Endodermal cell (in vitro differentiated cells): Measurements from ENCODE around the gene CREG1. TPM values are rescaled to one million over a fixed set of nuclear protein-coding genes. Genes with fewer than 3 reads are reported as not detected.

Experiments
- DNase-seq: peaks from one replicate; pipeline ENCODE4 v3.0.0-alpha.2; 2017
- H3K27ac ChIP-seq: 2 replicates; pipeline ENCODE4 v1.5.1; 2013; ENCODE audit warnings: mild to moderate bottlenecking, low read depth, low read length, moderate library complexity
- H3K27me3 ChIP-seq: 2 replicates; pipeline ENCODE4 v1.6.1; 2013; ENCODE audit warnings: mild to moderate bottlenecking, low read length, moderate library complexity; ENCODE audit not compliant: insufficient read depth, control insufficient read depth, poor library complexity, severe bottlenecking
- H3K36me3 ChIP-seq: 2 replicates; pipeline ENCODE4 v1.7.0; 2013; ENCODE audit warnings: mild to moderate bottlenecking, low read length, moderate library complexity; ENCODE audit not compliant: control insufficient read depth, insufficient read depth
- H3K4me1 ChIP-seq: one replicate; pipeline ENCODE4 v1.7.0; 2013; ENCODE audit warnings: low read length; ENCODE audit not compliant: control insufficient read depth, insufficient read depth
- H3K4me3 ChIP-seq: 2 replicates; pipeline ENCODE4 v1.5.1; 2013; ENCODE audit warnings: mild to moderate bottlenecking, low read length, moderate library complexity
- H3K9ac ChIP-seq: 2 replicates; pipeline ENCODE4 v1.6.1; 2013; ENCODE audit warnings: mild to moderate bottlenecking, low read length, moderate library complexity; ENCODE audit not compliant: poor library complexity, severe bottlenecking; ENCODE audit errors: extremely low read depth
- H3K9me3 ChIP-seq: 2 replicates; pipeline ENCODE4 v1.6.1; 2013; ENCODE audit warnings: mild to moderate bottlenecking, low read length, moderate library complexity; ENCODE audit not compliant: control insufficient read depth
- H3K27ac Mint-ChIP-seq: 2 replicates; pipeline ENCODE4 v1.8.0; 2020; ENCODE audit warnings: mixed read lengths
- H3K27me3 Mint-ChIP-seq: 2 replicates; pipeline ENCODE4 v1.8.0; 2021; ENCODE audit warnings: mild to moderate bottlenecking, mixed read lengths; ENCODE audit not compliant: insufficient read depth
- H3K36me3 Mint-ChIP-seq: 2 replicates; pipeline ENCODE4 v1.8.0; 2020; ENCODE audit warnings: low read depth, mixed read lengths
- H3K4me1 Mint-ChIP-seq: 2 replicates; pipeline ENCODE4 v1.8.0; 2020; ENCODE audit warnings: mixed read lengths
- H3K4me3 Mint-ChIP-seq: 2 replicates; pipeline ENCODE4 v1.8.0; 2020; ENCODE audit warnings: mild to moderate bottlenecking, moderate library complexity, mixed read lengths
- H3K9me3 Mint-ChIP-seq: 2 replicates; pipeline ENCODE4 v1.8.0; 2020; ENCODE audit warnings: mild to moderate bottlenecking, mixed read lengths
- whole genome bisulfite sequencing, 2 experiments: methylation state at CpG; one replicate each; pipeline versions ENCODE4 v1.1.5 to v1.1.7; 2013; ENCODE audit warnings: missing lambda C conversion rate in 2 of 2, mixed read lengths in 1 of 2; ENCODE audit not compliant: insufficient coverage in 1 of 2, insufficient read length in 1 of 2; 5-methylcytosine and 5-hydroxymethylcytosine counted together
- total RNA-seq, 2 donors: library from RNA; stranded (reverse); fragmentation: NEBNext Ultra II Directional in 1 of 2; extraction: Animal tissue kit (Norgen Biotek cat#: 25700) in 1 of 2; gene quantifications; 2 replicates in 1 of 2; 3 replicates in 1 of 2; pipeline ENCODE4 v1.2.1, GENCODE V29; 2021
- TF ChIP-seq, protein P1 (sequence below): fragments of 200-600 bp; sonication (generic); conservative IDR thresholded peaks from 2 replicates; pipeline ENCODE4 v1.5.0; 2021; ENCODE audit warnings: antibody characterized with exemption, mild to moderate bottlenecking

The CREG1 gene
- total RNA-seq, 2 donors from 2014 or later, result 19.0 to 19.7 TPM

GRCh38 chr1:167492481-167492910, 61.1 kb downstream of the CREG1 start:
- no peak overlapping the region for H3K9ac ChIP-seq
- peaks cover 23% of the 10 kb centered on the region for H3K4me1 Mint-ChIP-seq
- H3K27ac Mint-ChIP-seq, result peak overlapping the region; percentile 53
- no peaks in the 10 kb centered on the region for H3K36me3 Mint-ChIP-seq
- no peaks in the 10 kb centered on the region for H3K27me3 ChIP-seq
- peak; percentile 63 for DNase-seq
- H3K27ac ChIP-seq, result peak overlapping the region; percentile 52
- H3K4me1 ChIP-seq, result peaks cover 5% of the 10 kb centered on the region
- WGBS, 2 experiments, result 44% methylated on average over 5 of the region's 5 CpGs; no CpG with 5 or more reads in 1 of the 2 experiments
- H3K27me3 Mint-ChIP-seq, result peaks cover 8% of the 10 kb centered on the region
- H3K36me3 ChIP-seq, result no peaks in the 10 kb centered on the region
- no peak overlapping the region for H3K4me3 ChIP-seq
- H3K9me3 Mint-ChIP-seq, result no peaks in the 10 kb centered on the region
- H3K9me3 ChIP-seq, result no peaks in the 10 kb centered on the region
- TF ChIP-seq, protein P1, sequence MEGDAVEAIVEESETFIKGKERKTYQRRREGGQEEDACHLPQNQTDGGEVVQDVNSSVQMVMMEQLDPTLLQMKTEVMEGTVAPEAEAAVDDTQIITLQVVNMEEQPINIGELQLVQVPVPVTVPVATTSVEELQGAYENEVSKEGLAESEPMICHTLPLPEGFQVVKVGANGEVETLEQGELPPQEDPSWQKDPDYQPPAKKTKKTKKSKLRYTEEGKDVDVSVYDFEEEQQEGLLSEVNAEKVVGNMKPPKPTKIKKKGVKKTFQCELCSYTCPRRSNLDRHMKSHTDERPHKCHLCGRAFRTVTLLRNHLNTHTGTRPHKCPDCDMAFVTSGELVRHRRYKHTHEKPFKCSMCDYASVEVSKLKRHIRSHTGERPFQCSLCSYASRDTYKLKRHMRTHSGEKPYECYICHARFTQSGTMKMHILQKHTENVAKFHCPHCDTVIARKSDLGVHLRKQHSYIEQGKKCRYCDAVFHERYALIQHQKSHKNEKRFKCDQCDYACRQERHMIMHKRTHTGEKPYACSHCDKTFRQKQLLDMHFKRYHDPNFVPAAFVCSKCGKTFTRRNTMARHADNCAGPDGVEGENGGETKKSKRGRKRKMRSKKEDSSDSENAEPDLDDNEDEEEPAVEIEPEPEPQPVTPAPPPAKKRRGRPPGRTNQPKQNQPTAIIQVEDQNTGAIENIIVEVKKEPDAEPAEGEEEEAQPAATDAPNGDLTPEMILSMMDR, result no peak
- no peak overlapping the region for H3K4me3 Mint-ChIP-seq

DNA sequence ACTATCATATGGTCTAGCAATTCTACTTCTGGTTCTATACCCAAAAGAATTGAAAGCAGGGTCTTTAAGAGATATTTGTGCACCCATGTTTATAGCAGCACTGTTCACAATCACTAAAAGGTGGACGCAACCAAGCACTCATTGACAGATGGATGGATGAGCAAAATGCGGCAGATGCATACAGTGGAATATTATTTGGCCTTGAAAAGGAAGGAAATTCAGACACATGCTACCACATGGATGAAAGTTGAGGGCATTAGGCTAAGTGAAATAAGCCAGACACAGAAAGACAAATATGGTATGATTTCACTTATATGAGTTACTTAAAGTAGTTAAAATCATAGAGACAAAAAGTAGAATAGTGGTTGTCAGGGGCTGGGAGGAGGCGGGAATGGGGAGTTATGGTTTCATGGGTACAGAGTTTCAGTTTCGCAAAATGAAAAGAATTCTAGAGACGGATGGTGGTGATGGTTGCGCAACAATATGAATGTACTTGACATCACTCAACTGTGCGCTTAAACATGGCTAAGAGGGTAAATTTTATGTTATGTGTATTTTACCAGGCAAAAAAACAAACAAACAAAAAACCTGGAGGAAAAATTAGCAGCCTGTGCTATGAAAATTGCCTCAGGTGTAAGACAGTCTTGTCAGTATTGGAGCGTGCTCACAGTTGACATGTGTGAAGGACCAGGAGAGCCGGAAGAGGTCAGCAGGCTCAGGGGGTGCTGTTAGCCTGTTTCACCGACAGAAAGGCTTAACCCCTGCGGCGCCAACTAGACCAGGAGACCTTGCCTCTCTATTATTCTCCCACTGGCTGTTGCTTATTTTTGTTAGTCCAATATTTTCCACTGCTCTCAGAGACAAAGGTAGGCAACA, 61.7 kb downstream of the CREG1 start:
- Mint-ChIP-seq H3K9me3 (no peaks in the 10 kb centered on the region), H3K4me1 (peaks cover 23% of the 10 kb centered on the region), H3K27ac (peak overlapping the region; percentile 53), H3K27me3 (peaks cover 8% of the 10 kb centered on the region), H3K4me3 (no peak overlapping the region), H3K36me3 (no peaks in the 10 kb centered on the region)
- Histone ChIP-seq H3K27ac (peak overlapping the region; percentile 52), H3K4me1 (peaks cover 5% of the 10 kb centered on the region), H3K27me3 (no peaks in the 10 kb centered on the region), H3K9me3 (no peaks in the 10 kb centered on the region), H3K36me3 (no peaks in the 10 kb centered on the region), H3K4me3 (no peak overlapping the region), H3K9ac (no peak overlapping the region)
- 72 to 76% methylated on average over 8 to 12 of the region's 12 CpGs for whole genome bisulfite sequencing, 2 experiments
- DNase-seq, result peak; percentile 82
- TF ChIP-seq, protein P1, result peak; percentile 27

Other genes starting within 250 kb of the CREG1 start
- gene CD247, start 35.2 kb downstream of the CREG1 start, total RNA-seq, result under 1 TPM; 0.46 to 0.55 TPM
- gene RCSD1, start 76.5 kb upstream of the CREG1 start, total RNA-seq, result under 1 TPM; 0.11 to 0.29 TPM
- gene MPZL1, start 168.2 kb upstream of the CREG1 start, total RNA-seq, result 100 to 1,000 TPM; 111 to 114 TPM